ENCODE results near the gene PFDN4. TPM values are rescaled to one million over a fixed set of nuclear protein-coding genes. Genes with fewer than 3 reads are reported as not detected.

PFDN4 gene
- total and polyA plus RNA-seq, 2 of the 13 experiments (the other 11 are each of a cell fraction or from before 2014, with no cell fraction given): 59.8 to 227 TPM

GRCh38 chr20:54160065-54161007, 47.6 kb upstream of the PFDN4 start:
- 96% methylated on average over 7 of the region's 7 CpGs for WGBS (ENCODE audit: low lambda C conversion rate)
- POLR2A ChIA-PET: interaction anchor here (0.9 to 1.8 kb wide), 3 partner anchors 10 to 27 kb away, joined by 3 to 6 read pairs (median 5); no protein-coding TSS in a partner anchor
- Histone ChIP-seq H4K20me1 (ENCODE audit: insufficient read depth, low read length) (no peaks in the 10 kb centered on the region), H3K4me2 (ENCODE audit: low read depth, low read length) (no peak overlapping the region), H3K4me1 (ENCODE audit: insufficient read depth, low read length) (peaks cover 13% of the 10 kb centered on the region), H2AFZ (ENCODE audit: low read length) (no peak overlapping the region), H3K36me3 (replicated peaks in 1 of 2; ENCODE audit: control insufficient read depth in 1 of 2, insufficient read depth in 2 of 2, low read length in 2 of 2) (no peaks in the 10 kb centered on the region; a peak in 2 of 5 replicates), H3K9ac (ENCODE audit: insufficient read depth, low read depth, low read length) (no peak overlapping the region), H3K27me3 (ENCODE audit: control insufficient read depth in 1 of 2, insufficient read depth in 2 of 2, low read length in 2 of 2) (no peaks in the 10 kb centered on the region), H3K79me2 (ENCODE audit: insufficient read depth, low read length) (no peaks in the 10 kb centered on the region), H3K9me3 (ENCODE audit: low read length) (no peaks in the 10 kb centered on the region), H3K27ac (ENCODE audit: extremely low read length, insufficient read depth, low read length) (no peak overlapping the region), H3K4me3 (replicated peaks in 1 of 3; ENCODE audit: insufficient read depth in 1 of 3, low read depth in 2 of 3, low read length in 3 of 3) (no peak overlapping the region)
- intact Hi-C loops (cut with micrococcal nuclease; ENCODE audit: unreplicated experiment) (no loop called here), in situ Hi-C loops (cut with HindIII; ENCODE audit: extremely low pct_ligation_motif_present, low pct_unique_long_range_greater_than_20kb) (no loop called here)
- TF ChIP-seq ZSCAN22 (CRISPR knock-in tag; IDR thresholded peaks at IDR 0.05) (no peak), KMT2A (CRISPR knock-in tag; IDR thresholded peaks at IDR 0.05) (no peak), ZNF761 (CRISPR knock-in tag; conservative IDR thresholded peaks at IDR 0.05) (no peak), KAT7 (CRISPR knock-in tag; IDR thresholded peaks at IDR 0.05; ENCODE audit: borderline replicate concordance) (no peak), ZNF430 (CRISPR knock-in tag; IDR thresholded peaks at IDR 0.05) (no peak), TRIM22 (IDR thresholded peaks at IDR 0.05) (no peak), HNF1B (CRISPR knock-in tag; IDR thresholded peaks at IDR 0.05) (no peak), NAIF1 (CRISPR knock-in tag; IDR thresholded peaks at IDR 0.05; ENCODE audit: borderline replicate concordance) (no peak), SMAD1 (CRISPR knock-in tag; IDR thresholded peaks at IDR 0.05; ENCODE audit: borderline replicate concordance, low read depth) (no peak)
- TF ChIP-seq, protein P1, sequence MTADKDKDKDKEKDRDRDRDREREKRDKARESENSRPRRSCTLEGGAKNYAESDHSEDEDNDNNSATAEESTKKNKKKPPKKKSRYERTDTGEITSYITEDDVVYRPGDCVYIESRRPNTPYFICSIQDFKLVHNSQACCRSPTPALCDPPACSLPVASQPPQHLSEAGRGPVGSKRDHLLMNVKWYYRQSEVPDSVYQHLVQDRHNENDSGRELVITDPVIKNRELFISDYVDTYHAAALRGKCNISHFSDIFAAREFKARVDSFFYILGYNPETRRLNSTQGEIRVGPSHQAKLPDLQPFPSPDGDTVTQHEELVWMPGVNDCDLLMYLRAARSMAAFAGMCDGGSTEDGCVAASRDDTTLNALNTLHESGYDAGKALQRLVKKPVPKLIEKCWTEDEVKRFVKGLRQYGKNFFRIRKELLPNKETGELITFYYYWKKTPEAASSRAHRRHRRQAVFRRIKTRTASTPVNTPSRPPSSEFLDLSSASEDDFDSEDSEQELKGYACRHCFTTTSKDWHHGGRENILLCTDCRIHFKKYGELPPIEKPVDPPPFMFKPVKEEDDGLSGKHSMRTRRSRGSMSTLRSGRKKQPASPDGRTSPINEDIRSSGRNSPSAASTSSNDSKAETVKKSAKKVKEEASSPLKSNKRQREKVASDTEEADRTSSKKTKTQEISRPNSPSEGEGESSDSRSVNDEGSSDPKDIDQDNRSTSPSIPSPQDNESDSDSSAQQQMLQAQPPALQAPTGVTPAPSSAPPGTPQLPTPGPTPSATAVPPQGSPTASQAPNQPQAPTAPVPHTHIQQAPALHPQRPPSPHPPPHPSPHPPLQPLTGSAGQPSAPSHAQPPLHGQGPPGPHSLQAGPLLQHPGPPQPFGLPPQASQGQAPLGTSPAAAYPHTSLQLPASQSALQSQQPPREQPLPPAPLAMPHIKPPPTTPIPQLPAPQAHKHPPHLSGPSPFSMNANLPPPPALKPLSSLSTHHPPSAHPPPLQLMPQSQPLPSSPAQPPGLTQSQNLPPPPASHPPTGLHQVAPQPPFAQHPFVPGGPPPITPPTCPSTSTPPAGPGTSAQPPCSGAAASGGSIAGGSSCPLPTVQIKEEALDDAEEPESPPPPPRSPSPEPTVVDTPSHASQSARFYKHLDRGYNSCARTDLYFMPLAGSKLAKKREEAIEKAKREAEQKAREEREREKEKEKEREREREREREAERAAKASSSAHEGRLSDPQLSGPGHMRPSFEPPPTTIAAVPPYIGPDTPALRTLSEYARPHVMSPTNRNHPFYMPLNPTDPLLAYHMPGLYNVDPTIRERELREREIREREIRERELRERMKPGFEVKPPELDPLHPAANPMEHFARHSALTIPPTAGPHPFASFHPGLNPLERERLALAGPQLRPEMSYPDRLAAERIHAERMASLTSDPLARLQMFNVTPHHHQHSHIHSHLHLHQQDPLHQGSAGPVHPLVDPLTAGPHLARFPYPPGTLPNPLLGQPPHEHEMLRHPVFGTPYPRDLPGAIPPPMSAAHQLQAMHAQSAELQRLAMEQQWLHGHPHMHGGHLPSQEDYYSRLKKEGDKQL (CRISPR knock-in tag; IDR thresholded peaks at IDR 0.05; ENCODE audit: low read depth): no peak
- no peak for DNase-seq (ENCODE audit: low spot score)
- CTCF ChIA-PET (ENCODE audit: low intra/inter-chr PET ratio, low total read pairs): no interaction called here
- FAIRE-seq: no peak
- ATAC-seq: no peak
- BruUV-seq (replicated peaks): no TSS peak
